Neural cell (in vitro differentiated cells): ENCODE data around the gene SMIM7.

Experiments used
- CTCF ChIP-seq: fragments of 450-650 bp; IDR thresholded peaks from 2 replicates; pipeline ENCODE4 v1.5.1; 2014; ENCODE audit warnings: antibody characterized with exemption, mild to moderate bottlenecking, moderate library complexity; ENCODE audit not compliant: poor library complexity, severe bottlenecking
- POLR2AphosphoS5 ChIP-seq: IDR thresholded peaks from 2 replicates; pipeline ENCODE4 v1.6.1; 2012
- SMC3 ChIP-seq: fragments of 450-650 bp; conservative IDR thresholded peaks from 2 replicates; pipeline ENCODE4 v1.6.1; 2014; ENCODE audit warnings: antibody characterized with exemption, mild to moderate bottlenecking, moderate library complexity; ENCODE audit not compliant: poor library complexity
- TAF1 ChIP-seq: IDR thresholded peaks from 2 replicates; pipeline ENCODE4 v1.6.1; 2012; ENCODE audit warnings: low read depth

- TF ChIP-seq TAF1 (no peak), CTCF (no peak), POLR2AphosphoS5 (no peak), SMC3 (no peak)
Observed at GRCh38 chr19:16628984-16629691, 30.8 kb downstream of the SMIM7 start.
